ENCODE measurements around the gene RAB5A.

DNA sequence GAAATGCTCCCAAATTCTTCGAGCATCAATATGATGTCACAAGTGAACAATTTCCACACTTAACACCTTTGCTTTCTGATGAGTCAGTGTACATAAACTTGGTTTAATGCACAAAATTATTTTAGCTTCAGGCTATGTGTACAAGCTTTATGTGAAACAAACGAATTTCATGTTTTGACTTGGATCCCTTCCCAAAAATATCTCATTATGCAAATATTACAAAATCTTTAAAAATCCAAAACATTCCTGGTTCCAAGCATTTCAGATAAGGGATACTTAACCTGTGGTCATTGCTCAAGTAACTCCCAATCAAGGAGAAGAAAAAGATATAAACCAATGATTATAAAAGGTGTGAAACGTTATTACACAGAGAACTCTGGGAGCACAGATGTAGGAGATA is 25.2 kb downstream of the RAB5A start:
- TF ChIP-seq, protein P1, sequence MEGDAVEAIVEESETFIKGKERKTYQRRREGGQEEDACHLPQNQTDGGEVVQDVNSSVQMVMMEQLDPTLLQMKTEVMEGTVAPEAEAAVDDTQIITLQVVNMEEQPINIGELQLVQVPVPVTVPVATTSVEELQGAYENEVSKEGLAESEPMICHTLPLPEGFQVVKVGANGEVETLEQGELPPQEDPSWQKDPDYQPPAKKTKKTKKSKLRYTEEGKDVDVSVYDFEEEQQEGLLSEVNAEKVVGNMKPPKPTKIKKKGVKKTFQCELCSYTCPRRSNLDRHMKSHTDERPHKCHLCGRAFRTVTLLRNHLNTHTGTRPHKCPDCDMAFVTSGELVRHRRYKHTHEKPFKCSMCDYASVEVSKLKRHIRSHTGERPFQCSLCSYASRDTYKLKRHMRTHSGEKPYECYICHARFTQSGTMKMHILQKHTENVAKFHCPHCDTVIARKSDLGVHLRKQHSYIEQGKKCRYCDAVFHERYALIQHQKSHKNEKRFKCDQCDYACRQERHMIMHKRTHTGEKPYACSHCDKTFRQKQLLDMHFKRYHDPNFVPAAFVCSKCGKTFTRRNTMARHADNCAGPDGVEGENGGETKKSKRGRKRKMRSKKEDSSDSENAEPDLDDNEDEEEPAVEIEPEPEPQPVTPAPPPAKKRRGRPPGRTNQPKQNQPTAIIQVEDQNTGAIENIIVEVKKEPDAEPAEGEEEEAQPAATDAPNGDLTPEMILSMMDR (IDR thresholded peaks at IDR 0.05) = no peak
- TF ChIP-seq POLR2A (IDR thresholded peaks at IDR 0.05) = no peak
